ENCODE measurements around the gene DSCAML1. TPM values are rescaled to one million over a fixed set of nuclear protein-coding genes. Genes with fewer than 3 reads are reported as not detected.

The DSCAML1 gene
- total and polyA plus RNA-seq, 10 of the 15 experiments (the other 5 are each of a cell fraction or from before 2014, with no cell fraction given), result 0.03 to 0.18 (median 0.06) TPM; not detected in 1

GRCh38 chr11:117412176-117412575 lies 384.8 kb downstream of the DSCAML1 start:
- POLR2A ChIA-PET, result no interaction called here
- RAD21 ChIA-PET (ENCODE audit: unreplicated experiment), result no interaction called here
- no peak for TF ChIP-seq SKIL (IDR thresholded peaks at IDR 0.05; ENCODE audit: low read depth, poor library complexity, severe bottlenecking)
- TF ChIP-seq SREBF1 (IDR thresholded peaks at IDR 0.05; ENCODE audit: low read length), result no peak
- intact Hi-C loops (cut with micrococcal nuclease; ENCODE audit: unreplicated experiment), result no loop called here
- no peak overlapping the region for H3K4me3 ChIP-seq
- FAIRE-seq, result no peak
- H3K4me1 ChIP-seq (ENCODE audit: control insufficient read depth, insufficient read depth, low read length), result peaks cover 4% of the 10 kb centered on the region; the same call in 1 of the 2 replicates
- H2AFZ ChIP-seq (ENCODE audit: control insufficient read depth, low read depth, low read length), result no peak overlapping the region
- no peak overlapping the region for H3K4me2 ChIP-seq (ENCODE audit: control insufficient read depth, insufficient read depth)
- in situ Hi-C loops (cut with MboI), result no loop called here
- no peak overlapping the region for H3K27ac ChIP-seq (ENCODE audit: control insufficient read depth, insufficient read depth)
- DNase-seq (ENCODE audit: low read depth, low spot score), result no peak
- BruUV-seq (replicated peaks), result no TSS peak
- H4K20me1 ChIP-seq (ENCODE audit: control insufficient read depth, insufficient read depth), result no peaks in the 10 kb centered on the region
- SMC1A ChIA-PET (ENCODE audit: uncharacterized antibody, unreplicated experiment), result no interaction called here
- WGBS (ENCODE audit: insufficient coverage, insufficient replicate concordance, low lambda C conversion rate, missing lambda C conversion rate), result 93% methylated on average over 10 of the region's 10 CpGs
- no peaks in the 10 kb centered on the region for H3K27me3 ChIP-seq (replicated peaks in 1 of 2; ENCODE audit: control insufficient read depth in 2 of 2, insufficient read depth in 2 of 2, low read length in 1 of 2)
- ATAC-seq, result no peak
- H3K9me3 ChIP-seq (replicated peaks; ENCODE audit: control insufficient read depth, insufficient read depth, low read length), result no peaks in the 10 kb centered on the region
- no peaks in the 10 kb centered on the region; a peak in 2 of 4 replicates for H3K36me3 ChIP-seq (ENCODE audit: control insufficient read depth in 2 of 2, insufficient read depth in 2 of 2, low read length in 1 of 2)
- no peaks in the 10 kb centered on the region for H3K79me2 ChIP-seq (ENCODE audit: control insufficient read depth, insufficient read depth, low read length)
- no peak overlapping the region for H3K9ac ChIP-seq (ENCODE audit: control insufficient read depth, insufficient read depth, low read length)
- CTCF ChIA-PET, result interaction anchor here (0.6 to 1.0 kb wide), 2 partner anchors 117 to 203 kb away, joined by 3 read pairs; no protein-coding TSS in a partner anchor

GRCh38 chr11:117411736-117412135 lies 385.3 kb downstream of the DSCAML1 start:
- H3K4me2 ChIP-seq (ENCODE audit: control insufficient read depth, insufficient read depth), result no peak overlapping the region
- ChIA-PET SMC1A (ENCODE audit: uncharacterized antibody, unreplicated experiment) (no interaction called here), POLR2A (no interaction called here), CTCF (interaction anchor here (0.6 to 1.0 kb wide), 4 partner anchors 13 to 204 kb away, joined by 3 to 4 read pairs (median 3); no protein-coding TSS in a partner anchor), RAD21 (ENCODE audit: unreplicated experiment) (no interaction called here)
- BruUV-seq (replicated peaks), result no TSS peak
- H3K27me3 ChIP-seq (replicated peaks in 1 of 2; ENCODE audit: control insufficient read depth in 2 of 2, insufficient read depth in 2 of 2, low read length in 1 of 2), result no peaks in the 10 kb centered on the region
- H3K36me3 ChIP-seq (ENCODE audit: control insufficient read depth in 2 of 2, insufficient read depth in 2 of 2, low read length in 1 of 2), result no peaks in the 10 kb centered on the region; a peak in 2 of 4 replicates
- H3K9ac ChIP-seq (ENCODE audit: control insufficient read depth, insufficient read depth, low read length), result no peak overlapping the region
- WGBS (ENCODE audit: insufficient coverage, insufficient replicate concordance, low lambda C conversion rate, missing lambda C conversion rate), result 87% methylated on average over 9 of the region's 10 CpGs
- H3K79me2 ChIP-seq (ENCODE audit: control insufficient read depth, insufficient read depth, low read length), result no peaks in the 10 kb centered on the region
- H3K27ac ChIP-seq (ENCODE audit: control insufficient read depth, insufficient read depth), result no peak overlapping the region
- TF ChIP-seq CBFB (IDR thresholded peaks at IDR 0.05; ENCODE audit: low read depth) (no peak), SP1 (IDR thresholded peaks at IDR 0.05; ENCODE audit: low read depth, low read length) (no peak), CBX3 (IDR thresholded peaks at IDR 0.05; ENCODE audit: borderline replicate concordance, low read depth) (no peak), NFYA (IDR thresholded peaks at IDR 0.05; ENCODE audit: borderline replicate concordance, low read depth, low read length) (no peak), MTA3 (IDR thresholded peaks at IDR 0.05; ENCODE audit: borderline replicate concordance, low read length) (no peak), ETV6 (conservative IDR thresholded peaks at IDR 0.05 in 1 of 2, IDR thresholded peaks at IDR 0.05 in 1 of 2; ENCODE audit: borderline replicate concordance in 1 of 2, low read depth in 1 of 2) (no peak), MYB (IDR thresholded peaks at IDR 0.05; ENCODE audit: borderline replicate concordance, low read depth, low read length) (no peak), ZNF207 (IDR thresholded peaks at IDR 0.05; ENCODE audit: borderline replicate concordance) (no peak), GABPA (IDR thresholded peaks at IDR 0.05; ENCODE audit: low read depth) (no peak), CBX5 (IDR thresholded peaks at IDR 0.05; ENCODE audit: low read depth) (no peak), SREBF2 (IDR thresholded peaks at IDR 0.05; ENCODE audit: low read length) (no peak), BMI1 (IDR thresholded peaks at IDR 0.05; ENCODE audit: borderline replicate concordance) (no peak), ZBED1 (IDR thresholded peaks at IDR 0.05; ENCODE audit: borderline replicate concordance) (no peak), JUNB (IDR thresholded peaks at IDR 0.05) (no peak), RB1 (IDR thresholded peaks at IDR 0.05; ENCODE audit: borderline replicate concordance) (no peak), NRF1 (conservative IDR thresholded peaks at IDR 0.05; ENCODE audit: low read depth, low read length) (no peak), PAX5 (IDR thresholded peaks at IDR 0.05; ENCODE audit: borderline replicate concordance, low read depth, low read length) (no peak)
- no peak overlapping the region for H3K4me3 ChIP-seq
- intact Hi-C loops (cut with micrococcal nuclease; ENCODE audit: unreplicated experiment) (no loop called here), in situ Hi-C loops (cut with MboI) (no loop called here)
- no peaks in the 10 kb centered on the region for H3K9me3 ChIP-seq (replicated peaks; ENCODE audit: control insufficient read depth, insufficient read depth, low read length)
- peaks cover 4% of the 10 kb centered on the region; the same call in 1 of the 2 replicates for H3K4me1 ChIP-seq (ENCODE audit: control insufficient read depth, insufficient read depth, low read length)
- DNase-seq (ENCODE audit: low read depth, low spot score) (no peak), ATAC-seq (no peak), FAIRE-seq (no peak)
- no peak overlapping the region for H2AFZ ChIP-seq (ENCODE audit: control insufficient read depth, low read depth, low read length)
- H4K20me1 ChIP-seq (ENCODE audit: control insufficient read depth, insufficient read depth), result no peaks in the 10 kb centered on the region

Data from GM12878 (cell line).